ENCODE data around the gene DDRGK1. TPM values are rescaled to one million over a fixed set of nuclear protein-coding genes. Genes with fewer than 3 reads are reported as not detected.

Gene DDRGK1
- total RNA-seq, 2 experiments from 2014 or later, result 49.3 to 52.2 TPM

- ATAC-seq, result no peak
- intact Hi-C loops (cut with DNase I, micrococcal nuclease), result no loop called here
- Mint-ChIP-seq H3K36me3 (ENCODE audit: low read depth) (no peaks in the 10 kb centered on the region), H3K4me3 (no peak overlapping the region), H3K27ac (no peak overlapping the region), H3K4me1 (peaks cover 7% of the 10 kb centered on the region), H3K9me3 (ENCODE audit: low read depth) (no peaks in the 10 kb centered on the region), H3K27me3 (peaks cover 41% of the 10 kb centered on the region)
- no peak for DNase-seq
- ChIA-PET POLR2A (no interaction called here), CTCF (interaction anchor here (0.9 kb wide), 2 partner anchors 26 to 27 kb away, joined by 3 read pairs; no protein-coding TSS in a partner anchor)
Observed at GRCh38 chr20:3243718-3244358, 39.4 kb upstream of the DDRGK1 start.

DNA sequence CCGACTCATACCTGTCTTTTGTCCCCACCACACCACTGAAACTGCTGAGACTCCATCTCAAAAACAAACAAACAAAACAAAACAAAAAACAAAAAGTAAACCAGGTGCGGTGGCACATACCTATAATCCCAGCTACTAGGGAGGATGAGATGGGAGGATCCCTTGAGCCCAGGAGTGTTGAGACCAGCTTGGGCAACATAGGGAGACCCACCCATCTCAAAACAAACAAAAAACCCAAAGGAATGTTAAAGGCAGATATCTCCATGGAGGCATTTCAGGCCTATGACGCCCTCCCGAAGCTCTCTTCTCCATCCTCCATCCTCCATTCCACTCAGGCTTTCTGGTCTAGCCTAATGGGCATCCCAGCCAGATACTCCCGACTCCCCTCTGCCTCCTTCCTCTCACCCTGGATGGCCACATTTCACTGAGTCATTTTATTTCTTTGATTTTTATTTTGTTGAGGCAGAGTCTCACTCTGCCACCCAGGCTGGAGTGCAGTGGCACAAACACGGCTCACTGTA is 37.8 kb upstream of the DDRGK1 start:
- H3K27ac Mint-ChIP-seq, result no peak overlapping the region
- DNase-seq (no peak), ATAC-seq (no peak)
- ChIA-PET POLR2A (interaction anchor here (0.6 kb wide), 1 partner anchor 84 kb away, joined by 3 read pairs; no protein-coding TSS in a partner anchor), CTCF (interaction anchor here (0.6 to 0.7 kb wide), 2 partner anchors 10 to 63 kb away, joined by 3 to 4 read pairs; no protein-coding TSS in a partner anchor)
- no peak overlapping the region for H3K4me3 Mint-ChIP-seq
- H3K27me3 Mint-ChIP-seq, result peaks cover 42% of the 10 kb centered on the region
- intact Hi-C loops (cut with DNase I, micrococcal nuclease), result no loop called here
- H3K4me1 Mint-ChIP-seq, result peaks cover 7% of the 10 kb centered on the region
- no peaks in the 10 kb centered on the region for H3K36me3 Mint-ChIP-seq (ENCODE audit: low read depth)
- H3K9me3 Mint-ChIP-seq (ENCODE audit: low read depth), result no peaks in the 10 kb centered on the region

DNA sequence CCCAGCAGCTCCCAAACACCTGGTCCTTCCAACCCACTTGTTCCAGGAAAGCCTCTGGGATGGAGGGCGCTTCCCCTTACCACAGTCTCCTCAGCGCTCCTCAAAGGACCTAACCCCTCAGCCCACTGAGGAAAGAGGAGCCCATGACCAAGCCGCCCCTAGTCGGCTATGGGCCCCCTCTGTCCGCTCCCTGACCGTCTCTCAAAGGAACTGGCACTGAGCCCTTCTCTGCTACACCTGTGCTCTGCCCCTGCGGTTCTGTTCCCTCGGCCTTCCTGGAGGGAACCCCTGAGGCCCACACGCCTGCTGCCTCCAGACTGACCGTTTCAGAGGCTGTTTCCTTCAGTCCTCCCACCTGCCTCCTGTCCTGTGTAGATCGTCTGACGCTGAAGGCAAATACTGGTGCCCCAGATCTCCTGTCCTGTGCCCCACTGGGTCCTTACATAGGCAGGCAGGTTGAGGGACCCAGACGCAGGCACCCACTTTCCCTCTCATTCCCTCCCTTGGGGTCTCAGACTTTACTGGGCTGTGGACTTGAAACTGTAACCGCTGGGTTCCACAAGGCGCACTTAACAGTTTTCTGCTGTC is 36.4 kb upstream of the DDRGK1 start:
- ATAC-seq, result no peak
- no peaks in the 10 kb centered on the region for H3K36me3 Mint-ChIP-seq (ENCODE audit: low read depth)
- H3K27ac Mint-ChIP-seq, result no peak overlapping the region
- H3K27me3 Mint-ChIP-seq, result peaks cover 47% of the 10 kb centered on the region
- intact Hi-C loops (cut with DNase I, micrococcal nuclease), result no loop called here
- DNase-seq, result no peak
- ChIA-PET POLR2A (no interaction called here), CTCF (no interaction called here)
- H3K4me1 Mint-ChIP-seq, result peaks cover 7% of the 10 kb centered on the region
- H3K9me3 Mint-ChIP-seq (ENCODE audit: low read depth), result no peaks in the 10 kb centered on the region
- no peak overlapping the region for H3K4me3 Mint-ChIP-seq

DNA sequence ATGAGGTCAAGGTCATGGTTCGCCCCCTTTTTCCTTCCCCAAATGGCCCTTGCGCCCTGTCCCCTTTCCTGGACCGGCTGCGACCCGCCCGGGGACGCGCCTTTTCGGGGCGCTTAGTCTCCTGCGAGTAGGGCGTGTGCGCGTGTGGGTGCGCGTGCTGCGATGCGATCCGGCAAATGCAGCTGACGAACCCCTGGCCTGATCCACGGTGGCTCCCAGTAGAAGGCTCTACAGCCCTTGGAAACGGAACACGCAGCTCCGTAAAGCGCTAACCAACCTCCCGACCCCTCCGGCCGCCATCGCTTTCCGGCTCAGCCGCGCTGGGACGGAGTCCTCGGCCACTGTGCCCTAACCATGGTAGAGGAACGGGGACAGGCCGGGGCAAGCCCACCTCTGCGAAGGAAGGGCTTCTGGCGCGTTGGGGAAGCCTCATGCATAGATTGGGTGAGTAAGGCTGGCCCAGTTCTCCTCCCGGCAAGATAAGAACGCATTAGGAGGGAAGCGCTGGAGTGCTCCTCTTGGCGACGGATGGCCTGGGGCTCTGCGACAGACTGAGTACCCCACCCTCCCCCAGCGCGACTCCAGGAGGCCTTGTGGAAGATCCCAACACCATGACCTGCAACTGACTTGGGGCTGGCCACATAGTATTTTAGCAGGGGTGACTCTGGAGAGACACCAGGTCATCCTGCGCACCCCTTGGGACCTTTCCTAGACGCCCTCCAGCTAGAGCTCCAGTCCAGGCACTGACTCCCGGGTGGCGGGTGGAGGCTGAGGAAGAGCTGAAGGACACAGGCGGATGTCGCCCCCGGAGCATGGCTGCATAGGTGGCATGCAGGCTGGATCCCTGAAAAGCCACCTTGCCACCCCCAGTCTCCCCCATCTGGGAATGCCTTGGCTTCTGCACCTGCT is 35.6 kb upstream of the DDRGK1 start:
- H3K27ac Mint-ChIP-seq, result no peak overlapping the region
- peak overlapping the region; percentile 77 for H3K4me3 Mint-ChIP-seq
- ChIA-PET POLR2A (interaction anchor here (0.6 kb wide), 1 partner anchor 330 kb away, joined by 3 read pairs; no protein-coding TSS in a partner anchor), CTCF (interaction anchor here (0.6 kb wide), 1 partner anchor 471 kb away, joined by 3 read pairs; no protein-coding TSS in a partner anchor)
- H3K4me1 Mint-ChIP-seq, result peaks cover 7% of the 10 kb centered on the region
- H3K9me3 Mint-ChIP-seq (ENCODE audit: low read depth), result no peaks in the 10 kb centered on the region
- DNase-seq (peak; percentile 24), ATAC-seq (no peak)
- peaks cover 48% of the 10 kb centered on the region for H3K27me3 Mint-ChIP-seq
- no peaks in the 10 kb centered on the region for H3K36me3 Mint-ChIP-seq (ENCODE audit: low read depth)
- intact Hi-C loops (cut with DNase I, micrococcal nuclease), result loop anchor here in 1 of 2 experiments (2.0 kb wide), 1 partner anchor 231 kb away; the partner anchor contains the start of gene ATRN

- ATAC-seq, result peak; percentile 68
Observed at GRCh38 chr20:3239026-3239866, 34.8 kb upstream of the DDRGK1 start, which contains the start of gene SLC4A11. SLC4A11 (minus strand) TSS chr20:3239190; CDS start chr20:3239137, 53 bp downstream.

GRCh38 chr20:3238616-3239025 is 34.1 kb upstream of the DDRGK1 start:
- intact Hi-C loops (cut with DNase I, micrococcal nuclease), result loop anchor here in 1 of 2 experiments (2.0 kb wide), 1 partner anchor 232 kb away; the partner anchor contains the start of gene ATRN
- no peaks in the 10 kb centered on the region for H3K36me3 Mint-ChIP-seq (ENCODE audit: low read depth)
- H3K27me3 Mint-ChIP-seq, result peaks cover 48% of the 10 kb centered on the region
- peak overlapping the region; percentile 68 for H3K4me3 Mint-ChIP-seq
- ChIA-PET CTCF (interaction anchor here (0.9 to 1.5 kb wide), 3 partner anchors 10 to 78 kb away, joined by 4 to 7 read pairs (median 6); no protein-coding TSS in a partner anchor), POLR2A (no interaction called here)
- peak; percentile 73 for DNase-seq
- H3K4me1 Mint-ChIP-seq, result peaks cover 7% of the 10 kb centered on the region
- ATAC-seq, result peak; percentile 63
- H3K27ac Mint-ChIP-seq, result no peak overlapping the region
- H3K9me3 Mint-ChIP-seq (ENCODE audit: low read depth), result no peaks in the 10 kb centered on the region

More at GRCh38 chr20:3239026-3239866, 34.8 kb upstream of the DDRGK1 start, which contains the start of gene SLC4A11:
- Mint-ChIP-seq H3K27me3 (peaks cover 48% of the 10 kb centered on the region), H3K4me3 (peak within 1 kb of the TSS; percentile 77), H3K9me3 (ENCODE audit: low read depth) (no peaks in the 10 kb centered on the region), H3K27ac (no peak within 1 kb of the TSS), H3K4me1 (peaks cover 7% of the 10 kb centered on the region), H3K36me3 (ENCODE audit: low read depth) (no peaks in the 10 kb centered on the region)
- peak; percentile 63 for DNase-seq
- CTCF ChIA-PET, result interaction anchor here (0.6 to 1.5 kb wide), 4 partner anchors 10 to 472 kb away, joined by 3 to 7 read pairs (median 5); no protein-coding TSS in a partner anchor
- POLR2A ChIA-PET, result interaction anchor here (0.6 kb wide), 1 partner anchor 329 kb away, joined by 3 read pairs; no protein-coding TSS in a partner anchor
- intact Hi-C loops (cut with DNase I, micrococcal nuclease), result loop anchor here in 1 of 2 experiments (2.0 kb wide), 1 partner anchor 232 kb away; the partner anchor contains the start of gene ATRN

DNA sequence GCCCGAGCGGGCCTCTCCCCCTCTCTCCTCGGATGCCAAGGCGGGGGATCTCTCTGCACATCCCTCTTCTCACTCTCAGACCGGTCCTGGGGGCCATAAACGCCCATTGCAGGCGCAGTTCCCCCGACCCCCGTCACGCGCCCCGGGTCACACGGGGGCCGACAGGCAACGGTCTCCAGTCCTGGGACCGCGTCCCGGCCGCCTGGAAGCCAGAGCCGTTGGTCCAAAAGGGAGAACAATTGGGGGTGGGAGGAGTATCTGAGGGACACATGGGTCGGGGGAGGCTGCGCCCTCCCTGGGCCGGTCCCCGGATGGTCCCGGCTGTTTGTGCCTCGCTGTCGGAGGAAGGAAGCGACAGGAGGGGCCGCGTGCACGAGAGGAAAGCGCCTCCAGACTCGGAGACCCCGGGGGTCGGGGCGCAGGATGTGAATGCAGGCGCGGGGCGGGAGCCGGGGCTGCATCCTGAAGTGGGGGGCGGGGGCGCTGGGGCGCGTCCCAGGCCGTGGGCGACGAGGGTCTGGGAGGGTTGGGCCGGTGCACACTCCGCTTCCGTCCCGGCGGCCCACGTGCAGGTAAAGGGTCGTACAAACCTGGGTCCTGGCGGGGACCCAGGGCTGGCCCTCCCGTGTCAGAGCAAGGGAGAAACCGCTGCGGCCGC is 33.6 kb upstream of the DDRGK1 start:
- CTCF ChIA-PET, result interaction anchor here (0.9 to 1.5 kb wide), 3 partner anchors 11 to 78 kb away, joined by 4 to 7 read pairs (median 6); no protein-coding TSS in a partner anchor
- H3K27ac Mint-ChIP-seq, result no peak overlapping the region

GRCh38 chr20:3237011-3237957 is 32.8 kb upstream of the DDRGK1 start:
- DNase-seq, result no peak
- no peak for ATAC-seq
- Mint-ChIP-seq H3K4me1 (peaks cover 7% of the 10 kb centered on the region), H3K9me3 (ENCODE audit: low read depth) (no peaks in the 10 kb centered on the region), H3K36me3 (ENCODE audit: low read depth) (no peaks in the 10 kb centered on the region), H3K27me3 (peaks cover 46% of the 10 kb centered on the region), H3K27ac (no peak overlapping the region), H3K4me3 (peak overlapping the region; percentile 55)
- CTCF ChIA-PET, result interaction anchor here (0.8 to 1.0 kb wide), 2 partner anchors 14 to 18 kb away, joined by 3 read pairs; no protein-coding TSS in a partner anchor
- POLR2A ChIA-PET, result no interaction called here
- intact Hi-C loops (cut with DNase I, micrococcal nuclease), result no loop called here

More for the DNA sequence above, 33.6 kb upstream of the DDRGK1 start:
- Mint-ChIP-seq H3K4me3 (peak overlapping the region; percentile 68), H3K9me3 (ENCODE audit: low read depth) (no peaks in the 10 kb centered on the region), H3K27me3 (peaks cover 48% of the 10 kb centered on the region), H3K36me3 (ENCODE audit: low read depth) (no peaks in the 10 kb centered on the region), H3K4me1 (peaks cover 7% of the 10 kb centered on the region)
- ATAC-seq, result peak; percentile 38
- intact Hi-C loops (cut with DNase I, micrococcal nuclease), result loop anchor here in 1 of 2 experiments (2.0 kb wide), 1 partner anchor 233 kb away; the partner anchor contains the start of gene ATRN
- no peak for DNase-seq
- POLR2A ChIA-PET, result no interaction called here
